GM19240 (cell line): ENCODE data around the gene CFAP46.
"Not testable (repeated sequence)": the region's sequence is repeated elsewhere in the genome, so short reads cannot be mapped to it uniquely, and the experiment has no call there.

Experiments
- DNase-seq: peaks from one replicate; pipeline ENCODE4 v3.0.0; 2011; ENCODE audit warnings: low spot score; ENCODE audit not compliant: insufficient read length

Gene CFAP46

GRCh38 chr10:132792796-132793195 lies 149.6 kb downstream of the CFAP46 start:
- no peak for DNase-seq

DNA sequence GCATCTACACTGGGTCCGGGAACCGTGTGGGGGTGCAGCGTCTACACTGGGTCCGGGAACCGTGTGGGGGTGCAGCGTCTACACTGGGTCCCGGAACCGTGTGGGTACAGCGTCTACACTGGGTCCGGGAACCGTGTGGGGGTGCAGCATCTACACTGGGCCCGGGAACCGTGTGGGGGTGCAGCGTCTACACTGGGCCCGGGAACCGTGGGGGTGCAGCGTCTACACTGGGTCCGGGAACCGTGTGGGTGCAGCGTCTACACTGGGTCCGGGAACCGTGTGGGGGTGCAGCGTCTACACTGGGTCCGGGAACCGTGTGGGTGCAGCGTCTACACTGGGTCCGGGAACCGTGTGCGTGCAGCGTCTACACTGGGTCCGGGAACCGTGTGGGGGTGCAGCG lies 150.3 kb downstream of the CFAP46 start:
- DNase-seq, result not testable (repeated sequence)

DNA sequence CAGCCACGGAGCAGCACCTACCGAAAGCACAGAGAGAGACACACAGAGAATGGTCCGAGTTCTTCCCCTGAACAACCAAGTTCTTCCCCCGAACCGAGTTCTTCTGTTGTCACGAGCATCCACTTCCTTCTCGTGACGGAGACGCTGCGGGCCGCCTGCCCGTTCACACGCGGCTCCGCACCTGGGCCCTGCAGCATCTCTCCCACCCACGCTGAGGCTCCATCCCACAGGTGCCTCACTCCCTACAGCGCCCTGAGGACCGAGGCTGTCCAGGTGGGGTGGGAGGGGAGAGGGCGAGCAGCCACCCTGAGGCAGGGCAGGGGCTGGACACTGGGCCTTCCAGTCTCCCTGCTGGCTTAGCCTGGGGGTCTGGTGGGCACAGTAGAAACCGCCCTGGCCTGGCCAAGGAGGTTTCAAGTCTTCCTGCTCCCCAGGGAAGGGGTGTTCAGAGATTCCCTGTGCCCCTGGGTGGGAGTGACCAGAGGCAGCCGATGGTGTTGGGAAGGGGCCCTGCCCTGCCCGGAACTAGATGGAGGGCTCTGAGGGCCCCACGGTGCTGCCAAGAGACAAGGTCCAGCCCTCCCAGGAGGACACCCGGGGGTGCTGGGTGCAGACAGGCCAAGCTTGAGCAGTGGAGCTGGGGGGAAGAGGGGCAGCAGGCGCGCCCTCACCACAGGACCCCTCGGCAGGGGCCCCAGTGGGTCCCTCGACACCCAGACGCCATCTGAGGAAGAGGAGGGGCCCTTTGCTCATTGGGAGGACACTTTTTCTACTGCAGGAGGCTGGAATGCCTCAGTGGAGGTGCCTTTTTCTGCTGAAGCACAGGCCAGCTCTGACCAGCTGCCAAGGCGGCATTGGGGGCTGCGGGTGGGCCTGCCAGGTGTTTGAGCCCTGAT lies 151.2 kb downstream of the CFAP46 start:
- DNase-seq, result no peak

GRCh38 chr10:132790470-132790869 lies 151.9 kb downstream of the CFAP46 start:
- no peak for DNase-seq

DNA sequence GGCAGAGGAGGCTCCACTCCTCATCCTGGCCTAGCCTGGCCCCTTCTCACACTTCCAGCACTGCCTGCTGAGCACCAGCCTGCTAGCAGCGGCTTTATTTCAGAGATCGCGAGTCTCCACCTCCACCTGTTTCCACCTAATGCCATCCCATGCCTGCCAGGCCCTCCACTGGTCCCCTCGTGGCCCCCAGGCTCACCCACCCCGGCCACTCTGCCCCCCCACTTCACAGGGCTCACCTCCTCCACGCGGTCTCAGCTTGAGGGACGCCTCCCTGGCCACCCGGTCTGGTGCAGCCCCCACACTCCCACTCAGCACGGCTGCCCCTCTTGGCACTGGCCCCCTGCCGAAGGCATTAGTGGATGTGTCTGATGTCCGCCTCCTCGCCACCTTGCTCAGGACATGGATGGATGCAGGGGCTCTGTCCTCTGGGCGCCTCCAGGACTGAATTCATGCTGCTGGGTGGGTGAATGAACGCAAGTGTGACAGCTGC lies 152.7 kb downstream of the CFAP46 start:
- no peak for DNase-seq

DNA sequence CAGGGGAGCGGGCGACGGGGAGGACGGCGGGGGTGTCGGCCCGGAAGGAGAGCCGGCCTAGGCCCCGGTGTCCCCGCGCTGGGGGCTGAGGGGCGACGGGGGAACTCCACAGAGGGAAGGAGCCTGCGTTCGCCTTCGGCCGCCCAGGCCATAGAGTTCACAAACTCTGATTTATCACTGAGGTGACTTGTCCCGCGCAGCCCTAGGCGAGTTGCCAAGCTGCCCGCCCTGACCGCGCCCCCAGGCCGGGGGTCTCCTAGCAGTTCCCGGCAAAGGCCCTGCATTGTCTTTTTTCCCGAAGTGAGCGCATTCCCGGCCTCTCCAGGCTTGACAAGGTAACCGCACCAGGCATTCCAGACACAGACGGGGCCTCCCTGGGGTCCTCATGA lies 153.5 kb downstream of the CFAP46 start:
- no peak for DNase-seq

- no peak for DNase-seq
Measured at GRCh38 chr10:132788180-132788830, 154.1 kb downstream of the CFAP46 start.

GRCh38 chr10:132787495-132788179 lies 154.7 kb downstream of the CFAP46 start:
- DNase-seq, result no peak

DNA sequence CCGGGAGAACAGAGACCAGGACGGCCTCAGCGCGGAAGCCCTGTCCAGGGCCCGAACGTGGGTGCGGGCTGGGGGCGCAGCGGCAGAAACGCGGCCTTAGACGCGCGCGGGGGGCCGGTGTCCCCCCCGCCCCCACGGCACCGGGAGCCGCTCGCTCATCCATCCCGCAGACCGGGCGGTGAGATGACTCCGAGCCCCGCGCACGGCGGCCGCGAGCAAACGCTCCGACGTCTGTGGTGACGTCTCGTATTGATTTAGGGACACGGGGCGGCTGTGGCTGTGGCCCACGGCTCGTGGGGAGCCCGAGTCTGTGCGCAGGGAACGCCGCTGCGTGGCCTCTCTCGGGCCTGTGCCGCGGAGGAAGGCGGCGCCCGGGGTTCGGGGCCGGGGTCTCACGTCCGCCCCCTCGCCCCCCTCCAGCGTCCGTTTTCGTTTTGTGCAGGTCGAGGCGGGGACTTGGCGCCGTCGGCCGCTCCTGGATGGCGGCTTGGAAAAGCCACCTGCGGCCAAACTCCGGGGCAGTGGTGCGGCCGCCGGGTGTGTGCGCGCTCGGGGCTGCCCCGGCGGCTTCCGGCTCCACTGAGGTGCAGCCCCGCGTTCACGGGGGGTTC lies 155.4 kb downstream of the CFAP46 start:
- no peak for DNase-seq

GRCh38 chr10:132786476-132786883 lies 155.9 kb downstream of the CFAP46 start:
- DNase-seq, result no peak

GRCh38 chr10:132785723-132786475 lies 156.5 kb downstream of the CFAP46 start, which contains the start of gene NKX6-2:
NKX6-2 (minus strand) TSS chr10:132786147; CDS start chr10:132785948, 199 bp downstream.
- DNase-seq, result no peak

- no peak for DNase-seq
Measured at GRCh38 chr10:132784866-132785722, 157.3 kb downstream of the CFAP46 start.

- no peak for DNase-seq
Measured at GRCh38 chr10:132783940-132784865, 158.2 kb downstream of the CFAP46 start.

- no peak for DNase-seq
Measured at GRCh38 chr10:132783165-132783939, 159.0 kb downstream of the CFAP46 start.

- no peak for DNase-seq
Measured at GRCh38 chr10:132781556-132781955, 160.8 kb downstream of the CFAP46 start.

- DNase-seq, result no peak
Measured at GRCh38 chr10:132780356-132780755, 162.0 kb downstream of the CFAP46 start.

GRCh38 chr10:132779549-132780294 lies 162.6 kb downstream of the CFAP46 start:
- DNase-seq, result no peak
